IPS-NIHi7 (cell line): ENCODE measurements around the gene WSB1.
"Not testable (repeated sequence)": the region's sequence is repeated elsewhere in the genome, so short reads cannot be mapped to it uniquely, and the experiment has no call there.

Source experiments
- DNase-seq: peaks from one replicate; pipeline ENCODE4 v3.0.0; 2012; ENCODE audit warnings: mixed read lengths; ENCODE audit errors: extremely low spot score

WSB1 gene

GRCh38 chr17:27315796-27316465 is 22.0 kb downstream of the WSB1 start:
- DNase-seq, result no peak

GRCh38 chr17:27318228-27318627 is 24.3 kb downstream of the WSB1 start:
- no peak for DNase-seq

- no peak for DNase-seq
Observed at GRCh38 chr17:27318633-27319032, 24.7 kb downstream of the WSB1 start.

- DNase-seq, result no peak
Observed at GRCh38 chr17:27319541-27320221, 25.8 kb downstream of the WSB1 start.

- no peak for DNase-seq
Observed at GRCh38 chr17:27320222-27320560, 26.3 kb downstream of the WSB1 start.

- DNase-seq, result no peak
Observed at GRCh38 chr17:27321372-27321771, 27.5 kb downstream of the WSB1 start.

- DNase-seq, result no peak
Observed at GRCh38 chr17:27322026-27322425, 28.1 kb downstream of the WSB1 start.

GRCh38 chr17:27322690-27323508 is 29.0 kb downstream of the WSB1 start:
- DNase-seq, result no peak

- peak; percentile 34 for DNase-seq
Observed at GRCh38 chr17:27323538-27324215, 29.8 kb downstream of the WSB1 start.

GRCh38 chr17:27324771-27325339 is 30.9 kb downstream of the WSB1 start:
- no peak for DNase-seq

GRCh38 chr17:27326051-27326450 is 32.1 kb downstream of the WSB1 start:
- no peak for DNase-seq

GRCh38 chr17:27326585-27326984 is 32.7 kb downstream of the WSB1 start:
- no peak for DNase-seq

- no peak for DNase-seq
Observed at GRCh38 chr17:27327397-27327796, 33.5 kb downstream of the WSB1 start.

GRCh38 chr17:27327871-27328270 is 34.0 kb downstream of the WSB1 start:
- no peak for DNase-seq

- not testable (repeated sequence) for DNase-seq
Observed at GRCh38 chr17:27328686-27329085, 34.8 kb downstream of the WSB1 start.

GRCh38 chr17:27329146-27329805 is 35.4 kb downstream of the WSB1 start:
- no peak for DNase-seq

- DNase-seq, result no peak
Observed at GRCh38 chr17:27332047-27332393, 38.1 kb downstream of the WSB1 start.

- peak; percentile 92 for DNase-seq
Observed at GRCh38 chr17:27332485-27333409, 38.8 kb downstream of the WSB1 start.

GRCh38 chr17:27333410-27333980 is 39.6 kb downstream of the WSB1 start:
- DNase-seq, result no peak

GRCh38 chr17:27336184-27336583 is 42.3 kb downstream of the WSB1 start:
- no peak for DNase-seq
